GM21381 (cell line): ENCODE data around the gene ZNF2.
"Not testable (repeated sequence)": the region's sequence is repeated elsewhere in the genome, so short reads cannot be mapped to it uniquely, and the experiment has no call there.

ENCODE experiments used
- ATAC-seq: cut with Tn5 transposase; IDR thresholded peaks from one replicate; pipeline ENCODE4 v1.9.1; 2021; ENCODE audit warnings: mild to moderate bottlenecking, moderate library complexity; ENCODE audit not compliant: unreplicated experiment

The ZNF2 gene

DNA sequence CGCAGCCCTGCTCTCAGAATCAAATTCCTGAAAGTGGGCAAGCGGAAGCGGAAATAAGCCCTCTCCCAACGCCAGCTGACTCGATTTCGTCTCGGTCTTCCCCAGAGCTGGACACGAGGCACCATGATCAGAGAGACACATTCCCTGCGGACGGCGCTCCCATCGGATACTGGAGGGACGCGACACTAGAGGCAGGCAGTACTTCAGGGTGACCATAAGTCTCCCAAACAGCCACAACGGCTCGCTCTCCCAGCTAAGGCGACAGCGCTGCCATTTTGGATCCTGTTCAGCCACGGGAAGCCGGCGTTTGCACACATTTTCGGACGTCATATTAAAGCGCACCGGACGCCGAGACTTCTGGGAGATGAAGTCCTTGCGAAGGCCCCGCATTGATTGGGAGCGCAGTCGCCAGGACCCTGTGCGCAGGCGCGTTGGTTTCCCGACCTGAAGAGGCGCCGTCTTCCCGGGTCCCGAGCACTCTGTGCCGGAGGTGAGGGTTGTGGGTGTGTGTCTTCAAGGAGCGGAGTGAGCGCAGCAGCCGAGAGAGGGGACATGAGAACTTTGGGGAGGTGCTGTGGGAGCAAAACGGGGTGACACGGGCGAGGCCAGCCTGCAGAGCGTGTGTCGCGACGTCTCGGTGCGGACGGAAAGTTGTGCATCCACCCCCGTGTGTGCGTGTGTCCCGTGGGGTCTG, at the start of gene ZNF2:
TSS of gene ZNF2 (plus strand) at position 439 of the 694 bp plus-strand sequence. CDS start 10,418 bp downstream, outside the sequence.
- peak; percentile 94 for ATAC-seq

DNA sequence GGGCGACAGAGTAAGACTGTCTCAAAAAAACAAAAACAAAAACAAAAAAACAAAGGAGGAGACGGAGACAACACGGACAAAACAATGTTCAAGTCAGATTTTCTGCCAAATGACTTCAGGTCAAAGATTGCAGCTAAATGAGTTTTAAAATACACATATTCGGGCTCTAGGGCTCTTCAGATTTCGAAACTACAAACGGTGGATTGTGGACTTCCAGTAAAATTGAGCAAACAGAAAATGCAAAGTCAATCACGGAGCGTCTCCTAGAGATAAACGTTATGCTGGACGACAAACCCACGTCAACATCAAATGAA, 44.6 kb upstream of the ZNF2 start:
- ATAC-seq, result no peak

DNA sequence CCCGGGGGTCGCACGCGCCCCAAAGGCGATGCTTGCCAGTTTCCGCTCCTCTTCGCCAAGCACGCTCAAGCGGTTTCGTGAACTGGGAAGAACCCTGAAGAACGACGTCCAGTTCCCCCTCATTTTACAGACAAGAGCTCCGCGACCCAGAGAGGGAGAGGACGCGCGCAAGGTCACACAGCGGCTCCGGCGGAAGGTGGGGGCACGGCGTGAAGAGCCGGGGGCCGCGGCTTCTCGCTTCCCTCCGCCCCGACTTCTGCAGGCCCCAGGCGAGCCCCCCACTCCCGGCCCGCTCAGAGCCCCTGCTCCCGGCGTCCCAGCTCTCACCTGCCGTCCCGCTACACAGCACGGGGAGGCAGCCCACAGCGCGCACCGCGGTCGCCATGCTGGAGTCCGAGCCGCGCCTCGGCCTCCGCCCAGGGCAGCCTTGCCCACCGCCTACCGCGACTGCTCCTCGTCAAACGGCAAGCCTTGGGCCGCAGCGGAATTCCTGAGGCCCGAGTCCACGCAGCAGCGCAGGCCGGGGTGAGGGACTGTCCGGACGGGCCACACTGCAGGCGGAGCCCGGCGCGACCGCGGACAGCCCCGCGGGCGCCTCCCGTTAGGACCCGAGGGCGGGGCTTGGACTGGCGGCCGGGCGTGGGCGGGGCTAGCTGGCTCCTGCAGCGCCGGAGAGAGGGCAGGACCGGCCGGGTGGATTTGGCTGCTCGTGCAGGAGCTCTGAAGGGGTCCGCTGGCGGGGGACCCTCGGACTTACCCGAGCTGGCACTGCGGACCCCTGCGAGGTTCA, 44.0 kb upstream of the ZNF2 start, which contains the start of gene MRPS5:
TSS of gene MRPS5 (minus strand) at position 402 of the 790 bp plus-strand sequence. CDS start at position 385, 17 bp downstream.
- ATAC-seq, result peak; percentile 92

DNA sequence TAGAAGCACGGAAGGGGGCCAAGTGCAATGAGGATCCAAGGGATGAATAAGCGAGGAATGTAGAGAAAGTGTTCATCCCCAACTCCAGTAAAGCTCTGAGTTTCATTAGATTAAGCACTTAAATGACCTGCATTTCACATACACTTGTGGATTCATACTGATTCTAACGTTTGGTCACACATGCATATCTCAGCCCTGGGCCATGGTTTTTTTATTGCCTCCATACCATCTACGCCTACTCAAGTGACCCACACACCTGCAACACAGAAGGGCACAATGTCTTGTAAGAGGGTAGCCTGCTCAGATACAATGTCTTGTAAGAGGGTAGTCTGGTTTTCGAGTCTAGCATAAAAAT, 43.4 kb upstream of the ZNF2 start:
- ATAC-seq, result peak; percentile 15

- no peak for ATAC-seq
These were observed 26.9 kb upstream of the ZNF2 start for GRCh38 chr2:95138702-95139101.

- ATAC-seq, result no peak
These were observed 21.8 kb upstream of the ZNF2 start for GRCh38 chr2:95143838-95144237.

DNA sequence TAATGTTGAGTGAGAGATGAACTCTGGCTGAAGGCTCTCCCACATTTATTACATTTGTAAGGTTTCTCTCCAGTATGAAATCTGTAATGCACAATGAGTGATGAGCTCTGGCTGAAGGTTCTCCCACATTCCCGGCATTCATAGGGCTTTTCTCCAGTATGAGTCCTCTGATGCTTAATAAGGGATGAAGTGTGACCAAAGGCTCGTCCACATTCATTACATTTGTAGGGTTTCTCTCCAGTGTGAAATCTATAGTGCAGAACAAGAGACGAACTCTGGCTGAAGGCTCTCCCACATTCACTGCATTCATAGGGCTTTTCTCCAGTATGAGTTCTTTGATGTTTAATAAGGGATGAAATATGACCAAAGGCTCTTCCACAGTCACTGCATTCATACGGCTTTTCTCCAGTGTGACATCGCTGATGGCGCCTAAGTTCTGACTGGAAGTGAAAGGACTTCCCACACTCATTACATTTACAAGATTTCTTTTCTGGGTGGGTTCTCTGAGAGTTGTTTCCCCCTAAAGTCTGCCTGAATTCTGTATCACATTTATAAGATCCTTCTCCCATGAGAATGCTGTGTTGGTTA, 16.1 kb upstream of the ZNF2 start:
- no peak for ATAC-seq

GRCh38 chr2:95158441-95158840, 7.2 kb upstream of the ZNF2 start:
- ATAC-seq, result no peak

GRCh38 chr2:95158891-95159619, 6.6 kb upstream of the ZNF2 start:
- peak; percentile 38 for ATAC-seq

DNA sequence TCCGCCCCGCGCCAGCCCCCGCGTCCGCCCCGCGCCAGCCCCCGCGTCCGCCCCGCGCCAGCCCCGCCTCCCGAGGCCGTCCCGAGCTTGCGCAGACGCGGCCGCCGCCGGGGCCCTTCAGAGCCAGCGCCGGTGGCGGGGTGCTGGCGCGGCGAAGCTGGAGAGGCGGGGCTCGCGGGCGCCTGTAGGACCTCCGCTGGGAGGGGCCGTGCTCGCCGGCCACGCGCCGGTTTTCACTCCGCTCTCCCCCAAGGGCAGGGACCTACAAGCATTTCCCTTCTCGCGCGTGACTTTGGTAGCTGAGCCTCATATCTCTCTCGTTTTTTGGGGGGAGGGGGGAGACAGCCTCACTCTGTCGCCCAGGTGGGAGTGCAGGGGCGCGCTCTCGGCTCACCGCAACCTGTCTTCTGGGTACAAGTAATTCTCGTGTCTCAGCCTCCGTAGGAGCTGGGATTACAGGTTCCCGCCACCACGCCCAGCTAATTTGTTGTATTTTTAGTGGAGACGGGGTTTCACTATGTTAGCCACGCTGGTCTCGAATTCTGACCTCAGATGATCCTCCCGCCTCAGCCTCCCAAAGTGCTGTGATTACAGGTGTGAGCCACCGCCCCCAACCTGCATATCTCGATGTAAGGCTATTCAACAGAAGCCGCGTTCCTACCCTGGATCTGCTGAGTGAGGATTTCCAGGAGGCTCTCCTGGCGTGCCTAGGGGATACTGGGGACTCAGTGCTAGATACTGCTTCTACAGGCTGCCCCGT, 5.7 kb upstream of the ZNF2 start, which contains the start of gene ZNF514:
TSS of gene ZNF514 (minus strand) at position 159 of the 760 bp plus-strand sequence. CDS start 6,595 bp downstream, outside the sequence.
- peak; percentile 93 for ATAC-seq

GRCh38 chr2:95165030-95165370, 609 bp upstream of the ZNF2 start:
- ATAC-seq, result peak; percentile 7

- ATAC-seq, result peak; percentile 18
These were observed 605 bp downstream of the ZNF2 start for GRCh38 chr2:95166065-95166763.

DNA sequence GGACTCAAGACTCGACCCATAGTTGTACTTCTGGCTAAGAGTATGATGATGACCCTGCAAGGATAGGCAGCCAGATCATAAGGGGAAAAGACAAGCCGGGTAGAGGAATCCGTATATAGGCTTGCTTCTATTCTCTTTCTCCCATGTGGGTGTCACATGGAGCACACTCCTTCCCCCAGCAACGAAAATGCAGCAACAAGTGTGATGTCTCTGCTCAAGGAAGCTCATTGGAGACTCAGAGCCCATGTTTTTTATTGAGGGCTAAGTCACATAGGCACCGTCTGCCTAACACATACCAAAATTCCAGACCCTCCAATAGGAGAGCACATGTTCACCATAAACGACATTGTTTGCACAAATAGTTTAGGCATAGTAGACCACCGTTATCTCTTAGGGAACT, 6.3 kb downstream of the ZNF2 start:
- ATAC-seq, result no peak

DNA sequence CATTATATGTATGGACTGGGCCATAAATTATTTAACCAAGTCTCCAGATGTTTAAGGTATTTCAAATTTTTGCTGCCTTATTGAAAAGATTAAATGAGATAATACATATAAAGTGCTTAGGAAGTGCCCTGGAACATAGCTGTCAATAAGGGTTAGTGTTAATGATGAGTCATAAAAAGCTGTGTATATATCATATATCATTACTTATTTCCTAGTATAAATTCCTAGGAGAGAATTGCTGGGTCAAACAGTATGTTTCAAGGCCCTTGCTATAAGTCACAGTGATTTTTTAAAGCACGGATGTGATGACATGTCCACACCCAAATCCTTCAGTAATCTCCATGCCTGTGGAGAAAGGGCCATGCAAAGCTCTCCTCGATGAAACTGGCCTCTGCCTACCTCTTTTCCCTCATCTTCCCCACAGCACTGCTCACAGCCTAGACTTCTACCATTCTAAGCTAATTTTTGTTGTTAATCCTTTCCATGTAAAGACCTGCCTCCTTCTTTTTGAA, 8.5 kb downstream of the ZNF2 start:
- ATAC-seq, result no peak

DNA sequence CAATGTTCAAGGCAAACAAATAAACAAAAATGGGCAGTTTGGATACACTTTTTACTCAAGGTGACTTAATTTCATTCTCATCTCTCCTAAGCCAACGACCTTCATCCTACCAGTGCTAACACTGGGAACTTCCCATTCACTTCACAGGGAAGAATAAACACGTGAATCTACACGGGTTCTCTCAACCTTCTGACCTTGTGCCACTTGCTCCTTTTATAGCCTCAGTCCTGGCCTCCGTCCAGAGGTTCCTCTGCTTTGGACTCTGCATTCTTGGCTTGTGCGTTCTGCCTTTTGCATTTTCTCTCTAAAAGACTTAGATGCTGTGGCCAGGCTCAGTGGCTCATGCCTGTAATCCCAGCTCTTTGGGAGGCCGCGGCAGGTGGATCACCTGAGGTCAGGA, 13.8 kb downstream of the ZNF2 start:
- ATAC-seq, result no peak

DNA sequence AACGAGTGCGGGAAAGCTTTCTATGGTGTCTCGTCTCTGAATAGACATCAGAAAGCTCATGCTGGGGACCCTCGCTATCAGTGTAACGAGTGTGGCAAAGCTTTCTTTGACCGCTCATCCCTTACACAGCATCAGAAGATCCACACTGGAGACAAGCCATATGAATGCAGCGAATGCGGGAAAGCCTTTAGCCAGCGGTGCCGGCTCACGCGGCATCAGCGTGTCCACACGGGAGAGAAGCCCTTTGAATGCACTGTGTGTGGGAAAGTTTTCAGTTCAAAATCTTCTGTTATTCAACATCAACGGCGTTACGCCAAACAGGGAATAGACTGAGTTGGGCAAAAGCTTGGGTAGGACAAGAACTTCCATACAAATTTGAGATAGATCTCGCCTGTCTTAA, 16.2 kb downstream of the ZNF2 start:
- no peak for ATAC-seq

DNA sequence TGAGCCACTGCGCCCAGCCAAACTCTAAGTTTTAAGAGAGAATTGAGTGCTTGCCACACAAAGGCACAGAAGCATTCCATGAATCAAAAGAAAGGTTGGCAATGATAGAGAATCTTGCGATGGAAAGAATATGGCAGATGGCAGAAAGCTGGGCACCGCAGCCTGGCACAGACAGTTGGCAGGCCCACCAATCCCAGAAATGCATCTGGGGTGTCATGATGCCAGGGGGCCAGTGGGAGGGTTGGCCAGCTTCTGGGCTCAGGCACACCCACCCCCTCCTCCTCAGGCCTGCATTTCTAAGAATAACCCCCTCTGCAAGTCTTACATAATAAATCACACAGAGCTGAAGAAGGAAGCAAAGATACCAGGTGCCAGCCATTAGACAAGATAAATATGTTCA, 19.6 kb downstream of the ZNF2 start:
- ATAC-seq, result no peak

DNA sequence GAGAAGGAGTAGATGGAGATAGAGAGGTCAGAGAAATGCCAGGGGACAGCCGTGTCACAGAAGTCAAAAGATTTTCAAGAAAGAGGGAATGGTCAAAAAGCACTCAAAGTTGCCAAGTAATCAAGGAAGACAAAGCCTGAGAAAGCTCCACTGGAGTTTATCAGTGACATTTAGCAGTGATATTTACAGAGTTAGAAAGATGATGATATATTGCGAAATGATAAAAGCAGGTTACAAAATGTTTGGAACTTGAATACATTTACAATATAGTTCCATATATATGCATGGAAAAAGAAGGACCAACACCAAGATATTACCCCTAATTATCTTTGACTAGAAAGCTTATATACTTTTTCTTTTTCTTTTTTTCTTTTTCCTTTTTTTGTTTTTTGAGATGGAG, 20.4 kb downstream of the ZNF2 start:
- no peak for ATAC-seq

DNA sequence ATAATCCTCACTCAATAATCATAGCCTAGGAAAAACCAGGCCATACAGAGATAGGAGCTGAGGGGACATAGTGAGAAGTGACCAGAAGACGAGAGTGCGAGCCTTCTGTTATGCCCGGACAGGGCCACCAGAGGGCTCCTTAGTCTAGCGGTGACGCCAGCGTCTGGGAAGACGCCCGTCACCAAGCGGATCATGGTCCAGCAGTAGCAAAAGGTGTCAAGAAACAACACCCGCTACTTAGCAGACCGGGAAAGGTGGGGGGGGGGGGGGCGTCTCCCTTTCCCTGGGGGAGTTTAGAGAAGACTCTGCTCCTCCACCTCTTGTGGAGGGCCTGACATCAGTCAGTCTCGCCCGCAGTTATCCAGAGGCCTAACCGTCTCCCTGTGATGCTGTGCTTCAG, 27.3 kb downstream of the ZNF2 start:
- ATAC-seq, result not testable (repeated sequence)

DNA sequence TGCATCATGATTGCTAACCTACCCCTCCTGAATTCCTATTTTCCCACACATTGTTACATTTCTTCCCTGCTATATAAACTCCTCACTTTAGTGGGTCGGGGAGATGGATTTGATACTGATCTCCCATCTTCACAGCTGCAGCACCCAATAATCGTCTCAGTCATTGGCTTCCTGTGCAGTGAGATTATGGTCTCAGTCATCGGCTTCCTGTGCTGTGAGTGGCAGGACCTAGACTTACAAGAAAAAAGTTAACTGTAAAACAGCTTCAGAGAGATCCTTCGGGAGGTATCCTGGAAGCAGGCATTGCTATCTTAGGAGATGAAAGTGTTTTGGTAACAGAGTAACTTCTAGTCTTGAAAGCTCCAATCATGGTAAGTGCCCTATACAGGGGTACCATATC, 38.3 kb downstream of the ZNF2 start:
- no peak for ATAC-seq
